ENCODE measurements around the gene DTD1.

DNA sequence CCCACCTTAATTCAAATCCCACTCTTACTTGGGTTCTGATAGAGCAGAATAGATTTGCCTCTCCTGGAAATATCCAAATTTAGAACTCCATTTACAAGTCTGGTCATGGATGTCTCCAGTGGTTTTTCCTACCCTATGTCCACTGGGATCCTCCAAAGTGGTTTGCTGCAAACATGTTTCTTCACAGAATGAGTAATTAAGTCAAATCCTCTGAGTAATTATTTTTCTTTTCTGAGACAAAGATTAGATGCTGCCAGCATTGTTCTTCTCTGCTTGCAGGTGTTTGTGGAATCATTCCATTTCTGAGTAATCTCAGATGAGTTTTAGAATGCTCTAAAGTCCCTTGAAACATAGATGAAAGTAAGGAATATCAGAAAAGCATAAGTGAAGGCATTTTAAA is 21.9 kb downstream of the DTD1 start:
- TF ChIP-seq JUND (IDR thresholded peaks at IDR 0.05) (no peak), YY1 (IDR thresholded peaks at IDR 0.05; ENCODE audit: low read depth) (no peak), FOXJ3 (CRISPR knock-in tag; IDR thresholded peaks at IDR 0.05) (no peak), CHD2 (IDR thresholded peaks at IDR 0.05; ENCODE audit: low read length, partially characterized antibody) (no peak), FOXM1 (IDR thresholded peaks at IDR 0.05; ENCODE audit: low read depth) (no peak), RXRA (IDR thresholded peaks at IDR 0.05; ENCODE audit: borderline replicate concordance, low read depth) (no peak), TAF1 (IDR thresholded peaks at IDR 0.05; ENCODE audit: borderline replicate concordance, low read depth, low read length) (no peak), EP300 (IDR thresholded peaks at IDR 0.05; ENCODE audit: borderline replicate concordance in 1 of 2, low read depth in 1 of 2, low read length in 1 of 2) (no peak), POLR2AphosphoS5 (IDR thresholded peaks at IDR 0.05; ENCODE audit: low read depth, low read length) (no peak)
- TF ChIP-seq, protein P1, sequence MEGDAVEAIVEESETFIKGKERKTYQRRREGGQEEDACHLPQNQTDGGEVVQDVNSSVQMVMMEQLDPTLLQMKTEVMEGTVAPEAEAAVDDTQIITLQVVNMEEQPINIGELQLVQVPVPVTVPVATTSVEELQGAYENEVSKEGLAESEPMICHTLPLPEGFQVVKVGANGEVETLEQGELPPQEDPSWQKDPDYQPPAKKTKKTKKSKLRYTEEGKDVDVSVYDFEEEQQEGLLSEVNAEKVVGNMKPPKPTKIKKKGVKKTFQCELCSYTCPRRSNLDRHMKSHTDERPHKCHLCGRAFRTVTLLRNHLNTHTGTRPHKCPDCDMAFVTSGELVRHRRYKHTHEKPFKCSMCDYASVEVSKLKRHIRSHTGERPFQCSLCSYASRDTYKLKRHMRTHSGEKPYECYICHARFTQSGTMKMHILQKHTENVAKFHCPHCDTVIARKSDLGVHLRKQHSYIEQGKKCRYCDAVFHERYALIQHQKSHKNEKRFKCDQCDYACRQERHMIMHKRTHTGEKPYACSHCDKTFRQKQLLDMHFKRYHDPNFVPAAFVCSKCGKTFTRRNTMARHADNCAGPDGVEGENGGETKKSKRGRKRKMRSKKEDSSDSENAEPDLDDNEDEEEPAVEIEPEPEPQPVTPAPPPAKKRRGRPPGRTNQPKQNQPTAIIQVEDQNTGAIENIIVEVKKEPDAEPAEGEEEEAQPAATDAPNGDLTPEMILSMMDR (IDR thresholded peaks at IDR 0.05), result no peak
- TF ChIP-seq, protein P2, sequence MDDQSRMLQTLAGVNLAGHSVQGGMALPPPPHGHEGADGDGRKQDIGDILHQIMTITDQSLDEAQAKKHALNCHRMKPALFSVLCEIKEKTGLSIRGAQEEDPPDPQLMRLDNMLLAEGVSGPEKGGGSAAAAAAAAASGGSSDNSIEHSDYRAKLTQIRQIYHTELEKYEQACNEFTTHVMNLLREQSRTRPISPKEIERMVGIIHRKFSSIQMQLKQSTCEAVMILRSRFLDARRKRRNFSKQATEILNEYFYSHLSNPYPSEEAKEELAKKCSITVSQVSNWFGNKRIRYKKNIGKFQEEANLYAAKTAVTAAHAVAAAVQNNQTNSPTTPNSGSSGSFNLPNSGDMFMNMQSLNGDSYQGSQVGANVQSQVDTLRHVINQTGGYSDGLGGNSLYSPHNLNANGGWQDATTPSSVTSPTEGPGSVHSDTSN (IDR thresholded peaks at IDR 0.05), result no peak
- TF ChIP-seq, protein P3, sequence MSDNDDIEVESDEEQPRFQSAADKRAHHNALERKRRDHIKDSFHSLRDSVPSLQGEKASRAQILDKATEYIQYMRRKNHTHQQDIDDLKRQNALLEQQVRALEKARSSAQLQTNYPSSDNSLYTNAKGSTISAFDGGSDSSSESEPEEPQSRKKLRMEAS (IDR thresholded peaks at IDR 0.05; ENCODE audit: low read depth), result no peak
- TF ChIP-seq, protein P4, sequence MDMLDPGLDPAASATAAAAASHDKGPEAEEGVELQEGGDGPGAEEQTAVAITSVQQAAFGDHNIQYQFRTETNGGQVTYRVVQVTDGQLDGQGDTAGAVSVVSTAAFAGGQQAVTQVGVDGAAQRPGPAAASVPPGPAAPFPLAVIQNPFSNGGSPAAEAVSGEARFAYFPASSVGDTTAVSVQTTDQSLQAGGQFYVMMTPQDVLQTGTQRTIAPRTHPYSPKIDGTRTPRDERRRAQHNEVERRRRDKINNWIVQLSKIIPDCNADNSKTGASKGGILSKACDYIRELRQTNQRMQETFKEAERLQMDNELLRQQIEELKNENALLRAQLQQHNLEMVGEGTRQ (IDR thresholded peaks at IDR 0.05; ENCODE audit: borderline replicate concordance, low read depth, low read length), result no peak
